ENCODE data around the gene SLC35E3. TPM values are rescaled to one million over a fixed set of nuclear protein-coding genes. Genes with fewer than 3 reads are reported as not detected.

SLC35E3 gene
- total RNA-seq, 4 donors from 2014 or later, result 2.9 to 23.1 (median 3.6) TPM

DNA sequence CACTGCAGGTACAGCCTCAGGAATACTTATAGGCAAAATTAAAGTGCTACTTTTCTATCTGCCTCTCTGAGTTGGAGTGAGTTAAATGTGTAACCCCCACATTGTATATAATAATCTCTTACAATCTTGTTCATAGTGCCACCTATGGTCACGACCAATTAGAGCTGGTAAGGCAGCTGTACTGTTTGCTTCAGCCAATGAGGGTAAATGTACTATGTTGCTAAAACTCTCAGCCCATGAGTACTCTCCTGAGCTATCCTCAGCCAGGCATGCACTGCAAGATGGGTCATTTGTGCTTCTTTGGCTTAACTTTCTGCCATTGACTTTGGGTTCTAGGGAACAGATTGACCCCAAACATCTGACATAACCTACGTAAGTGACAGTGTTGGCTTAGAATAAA is 47.0 kb downstream of the SLC35E3 start:
- TF ChIP-seq POLR2A (IDR thresholded peaks at IDR 0.05) (no peak), EP300 (IDR thresholded peaks at IDR 0.05) (no peak)
- TF ChIP-seq, protein P1, sequence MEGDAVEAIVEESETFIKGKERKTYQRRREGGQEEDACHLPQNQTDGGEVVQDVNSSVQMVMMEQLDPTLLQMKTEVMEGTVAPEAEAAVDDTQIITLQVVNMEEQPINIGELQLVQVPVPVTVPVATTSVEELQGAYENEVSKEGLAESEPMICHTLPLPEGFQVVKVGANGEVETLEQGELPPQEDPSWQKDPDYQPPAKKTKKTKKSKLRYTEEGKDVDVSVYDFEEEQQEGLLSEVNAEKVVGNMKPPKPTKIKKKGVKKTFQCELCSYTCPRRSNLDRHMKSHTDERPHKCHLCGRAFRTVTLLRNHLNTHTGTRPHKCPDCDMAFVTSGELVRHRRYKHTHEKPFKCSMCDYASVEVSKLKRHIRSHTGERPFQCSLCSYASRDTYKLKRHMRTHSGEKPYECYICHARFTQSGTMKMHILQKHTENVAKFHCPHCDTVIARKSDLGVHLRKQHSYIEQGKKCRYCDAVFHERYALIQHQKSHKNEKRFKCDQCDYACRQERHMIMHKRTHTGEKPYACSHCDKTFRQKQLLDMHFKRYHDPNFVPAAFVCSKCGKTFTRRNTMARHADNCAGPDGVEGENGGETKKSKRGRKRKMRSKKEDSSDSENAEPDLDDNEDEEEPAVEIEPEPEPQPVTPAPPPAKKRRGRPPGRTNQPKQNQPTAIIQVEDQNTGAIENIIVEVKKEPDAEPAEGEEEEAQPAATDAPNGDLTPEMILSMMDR (IDR thresholded peaks at IDR 0.05), result no peak
- whole genome bisulfite sequencing, 2 donors, result 65 to 71% methylated on average over 2 of the region's 2 CpGs
- Histone ChIP-seq H3K4me3 (no peak overlapping the region), H3K27me3 (no peaks in the 10 kb centered on the region), H3K27ac (no peak overlapping the region), H3K4me1 (peaks cover 0 to 11% (median 5%) of the 10 kb centered on the region in 4 donors), H3K9me3 (no peaks in the 10 kb centered on the region), H3K36me3 (peaks cover 0 to 9% (median 0%) of the 10 kb centered on the region in 3 donors)
- no peak for DNase-seq (ENCODE audit: low spot score in 2 of 2)

GRCh38 chr12:68793436-68793835 is 47.5 kb downstream of the SLC35E3 start:
- Histone ChIP-seq H3K4me3 (no peak overlapping the region), H3K27ac (no peak overlapping the region), H3K4me1 (peaks cover 0 to 6% (median 1%) of the 10 kb centered on the region in 4 donors), H3K27me3 (no peaks in the 10 kb centered on the region), H3K36me3 (peaks cover 0 to 9% (median 0%) of the 10 kb centered on the region in 3 donors), H3K9me3 (no peaks in the 10 kb centered on the region)
- no peak for DNase-seq (ENCODE audit: low spot score in 2 of 2)
- TF ChIP-seq, protein P1 (IDR thresholded peaks at IDR 0.05), result no peak
- TF ChIP-seq EP300 (IDR thresholded peaks at IDR 0.05), result no peak
- no peak for TF ChIP-seq POLR2A (IDR thresholded peaks at IDR 0.05)
- 90 to 91% methylated on average over 4 of the region's 4 CpGs for WGBS, 2 donors

GRCh38 chr12:68793975-68794652 is 48.1 kb downstream of the SLC35E3 start:
- H3K27ac ChIP-seq, result no peak overlapping the region
- no peak for DNase-seq (ENCODE audit: low spot score in 2 of 2)

DNA sequence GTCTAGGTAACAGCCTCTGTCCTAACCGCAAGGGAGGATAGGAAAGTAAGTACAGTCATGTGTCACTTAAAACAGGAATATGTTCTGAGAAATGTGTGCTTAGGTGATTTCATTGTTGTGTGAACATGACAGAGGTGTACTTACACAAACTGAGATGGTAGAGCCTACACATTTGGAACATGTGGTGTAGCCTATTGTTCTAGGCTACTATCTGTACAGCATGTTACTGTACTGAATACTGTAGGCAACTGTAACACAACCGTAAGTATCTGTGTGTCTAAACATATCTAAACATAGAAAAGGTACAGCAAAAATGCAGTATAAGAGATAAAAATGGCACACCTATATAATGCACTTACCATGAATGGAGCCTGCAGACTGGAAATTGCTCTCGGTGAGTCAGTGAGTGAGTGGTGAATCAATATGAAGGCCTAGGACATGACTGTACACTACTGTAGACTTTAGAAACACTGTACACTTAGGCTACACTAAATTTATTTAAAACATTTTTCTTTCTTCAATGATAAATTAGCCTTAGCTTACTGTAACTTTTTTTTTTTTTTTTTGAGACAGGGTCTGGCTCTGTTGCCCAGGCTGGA is 48.8 kb downstream of the SLC35E3 start:
- WGBS, 2 donors, result 90 to 97% methylated on average over 3 of the region's 3 CpGs
- no peak overlapping the region for H3K27ac ChIP-seq

More at GRCh38 chr12:68793975-68794652, 48.1 kb downstream of the SLC35E3 start:
- WGBS, 2 donors, result 79 to 91% methylated on average over 4 of the region's 4 CpGs
- H3K9me3 ChIP-seq, result no peaks in the 10 kb centered on the region
- H3K4me1 ChIP-seq, result no peaks in the 10 kb centered on the region
- no peaks in the 10 kb centered on the region for H3K27me3 ChIP-seq
- TF ChIP-seq EP300 (IDR thresholded peaks at IDR 0.05) (no peak), POLR2A (IDR thresholded peaks at IDR 0.05) (no peak)
- TF ChIP-seq, protein P1 (IDR thresholded peaks at IDR 0.05), result no peak
- peaks cover 0 to 9% (median 0%) of the 10 kb centered on the region in 3 donors for H3K36me3 ChIP-seq
- no peak overlapping the region for H3K4me3 ChIP-seq

More for the DNA sequence above, 48.8 kb downstream of the SLC35E3 start:
- DNase-seq (ENCODE audit: low spot score in 2 of 2), result no peak
- Histone ChIP-seq H3K36me3 (peaks cover 0 to 9% (median 0%) of the 10 kb centered on the region in 3 donors), H3K4me3 (no peak overlapping the region), H3K27me3 (no peaks in the 10 kb centered on the region), H3K4me1 (no peaks in the 10 kb centered on the region), H3K9me3 (no peaks in the 10 kb centered on the region)
- no peak for TF ChIP-seq POLR2A (IDR thresholded peaks at IDR 0.05)
- TF ChIP-seq, protein P1 (IDR thresholded peaks at IDR 0.05), result no peak
- TF ChIP-seq EP300 (IDR thresholded peaks at IDR 0.05), result no peak
